OCI-M2 (cell line): ENCODE data around the gene KCNIP4.

Experiments
- DNase-seq: peaks from one replicate; lab custom pipeline; 2025; ENCODE audit not compliant: unreplicated experiment; lab: John Stamatoyannopoulos, UW

The KCNIP4 gene

GRCh38 chr4:21209860-21210259, 738.7 kb downstream of the KCNIP4 start:
- no peak for DNase-seq

GRCh38 chr4:21205821-21206531, 742.6 kb downstream of the KCNIP4 start:
- no peak for DNase-seq

GRCh38 chr4:21203416-21203815, 745.2 kb downstream of the KCNIP4 start:
- DNase-seq: no peak

- DNase-seq: no peak
Observed at GRCh38 chr4:21202959-21203358, 745.6 kb downstream of the KCNIP4 start.

GRCh38 chr4:21198683-21199082, 749.9 kb downstream of the KCNIP4 start:
- no peak for DNase-seq

- DNase-seq: no peak
Observed at GRCh38 chr4:21195682-21196081, 752.9 kb downstream of the KCNIP4 start.

- no peak for DNase-seq
Observed at GRCh38 chr4:21192367-21192766, 756.2 kb downstream of the KCNIP4 start.

- DNase-seq: no peak
Observed at GRCh38 chr4:21191317-21191716, 757.3 kb downstream of the KCNIP4 start.

- DNase-seq: no peak
Observed at GRCh38 chr4:21184788-21185187, 763.8 kb downstream of the KCNIP4 start.

- DNase-seq: no peak
Observed at GRCh38 chr4:21181716-21182115, 766.9 kb downstream of the KCNIP4 start.

GRCh38 chr4:21177871-21178270, 770.7 kb downstream of the KCNIP4 start:
- no peak for DNase-seq

GRCh38 chr4:21177092-21177491, 771.5 kb downstream of the KCNIP4 start:
- DNase-seq: no peak

GRCh38 chr4:21167711-21168110, 780.9 kb downstream of the KCNIP4 start:
- DNase-seq: no peak

- no peak for DNase-seq
Observed at GRCh38 chr4:21155367-21155766, 793.2 kb downstream of the KCNIP4 start.

GRCh38 chr4:21139327-21139726, 809.2 kb downstream of the KCNIP4 start:
- no peak for DNase-seq

GRCh38 chr4:21136051-21136630, 812.4 kb downstream of the KCNIP4 start:
- no peak for DNase-seq

- DNase-seq: no peak
Observed at GRCh38 chr4:21134994-21135393, 813.6 kb downstream of the KCNIP4 start.

GRCh38 chr4:21130606-21131005, 818.0 kb downstream of the KCNIP4 start:
- no peak for DNase-seq

GRCh38 chr4:21126014-21126512, 822.5 kb downstream of the KCNIP4 start:
- no peak for DNase-seq

GRCh38 chr4:21118301-21118700, 830.3 kb downstream of the KCNIP4 start:
- no peak for DNase-seq

GRCh38 chr4:21117541-21118180, 830.9 kb downstream of the KCNIP4 start:
- DNase-seq: no peak

- DNase-seq: no peak
Observed at GRCh38 chr4:21113496-21114223, 834.9 kb downstream of the KCNIP4 start.
